ENCODE measurements around the gene PGM2L1. TPM values are rescaled to one million over a fixed set of nuclear protein-coding genes. Genes with fewer than 3 reads are reported as not detected.

The PGM2L1 gene
- total and polyA plus RNA-seq, 4 donors = 0.33 to 8.2 (median 1.2) TPM

- 71% methylated on average over 4 of the region's 4 CpGs for WGBS
- TF ChIP-seq SP1 (IDR thresholded peaks at IDR 0.05) (peak; percentile 21), YY1 (IDR thresholded peaks at IDR 0.05) (no peak)
- TF ChIP-seq, protein P1, sequence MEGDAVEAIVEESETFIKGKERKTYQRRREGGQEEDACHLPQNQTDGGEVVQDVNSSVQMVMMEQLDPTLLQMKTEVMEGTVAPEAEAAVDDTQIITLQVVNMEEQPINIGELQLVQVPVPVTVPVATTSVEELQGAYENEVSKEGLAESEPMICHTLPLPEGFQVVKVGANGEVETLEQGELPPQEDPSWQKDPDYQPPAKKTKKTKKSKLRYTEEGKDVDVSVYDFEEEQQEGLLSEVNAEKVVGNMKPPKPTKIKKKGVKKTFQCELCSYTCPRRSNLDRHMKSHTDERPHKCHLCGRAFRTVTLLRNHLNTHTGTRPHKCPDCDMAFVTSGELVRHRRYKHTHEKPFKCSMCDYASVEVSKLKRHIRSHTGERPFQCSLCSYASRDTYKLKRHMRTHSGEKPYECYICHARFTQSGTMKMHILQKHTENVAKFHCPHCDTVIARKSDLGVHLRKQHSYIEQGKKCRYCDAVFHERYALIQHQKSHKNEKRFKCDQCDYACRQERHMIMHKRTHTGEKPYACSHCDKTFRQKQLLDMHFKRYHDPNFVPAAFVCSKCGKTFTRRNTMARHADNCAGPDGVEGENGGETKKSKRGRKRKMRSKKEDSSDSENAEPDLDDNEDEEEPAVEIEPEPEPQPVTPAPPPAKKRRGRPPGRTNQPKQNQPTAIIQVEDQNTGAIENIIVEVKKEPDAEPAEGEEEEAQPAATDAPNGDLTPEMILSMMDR (IDR thresholded peaks at IDR 0.05; ENCODE audit: low read depth, low read length, missing input control) = no peak
- TF ChIP-seq, protein P2, sequence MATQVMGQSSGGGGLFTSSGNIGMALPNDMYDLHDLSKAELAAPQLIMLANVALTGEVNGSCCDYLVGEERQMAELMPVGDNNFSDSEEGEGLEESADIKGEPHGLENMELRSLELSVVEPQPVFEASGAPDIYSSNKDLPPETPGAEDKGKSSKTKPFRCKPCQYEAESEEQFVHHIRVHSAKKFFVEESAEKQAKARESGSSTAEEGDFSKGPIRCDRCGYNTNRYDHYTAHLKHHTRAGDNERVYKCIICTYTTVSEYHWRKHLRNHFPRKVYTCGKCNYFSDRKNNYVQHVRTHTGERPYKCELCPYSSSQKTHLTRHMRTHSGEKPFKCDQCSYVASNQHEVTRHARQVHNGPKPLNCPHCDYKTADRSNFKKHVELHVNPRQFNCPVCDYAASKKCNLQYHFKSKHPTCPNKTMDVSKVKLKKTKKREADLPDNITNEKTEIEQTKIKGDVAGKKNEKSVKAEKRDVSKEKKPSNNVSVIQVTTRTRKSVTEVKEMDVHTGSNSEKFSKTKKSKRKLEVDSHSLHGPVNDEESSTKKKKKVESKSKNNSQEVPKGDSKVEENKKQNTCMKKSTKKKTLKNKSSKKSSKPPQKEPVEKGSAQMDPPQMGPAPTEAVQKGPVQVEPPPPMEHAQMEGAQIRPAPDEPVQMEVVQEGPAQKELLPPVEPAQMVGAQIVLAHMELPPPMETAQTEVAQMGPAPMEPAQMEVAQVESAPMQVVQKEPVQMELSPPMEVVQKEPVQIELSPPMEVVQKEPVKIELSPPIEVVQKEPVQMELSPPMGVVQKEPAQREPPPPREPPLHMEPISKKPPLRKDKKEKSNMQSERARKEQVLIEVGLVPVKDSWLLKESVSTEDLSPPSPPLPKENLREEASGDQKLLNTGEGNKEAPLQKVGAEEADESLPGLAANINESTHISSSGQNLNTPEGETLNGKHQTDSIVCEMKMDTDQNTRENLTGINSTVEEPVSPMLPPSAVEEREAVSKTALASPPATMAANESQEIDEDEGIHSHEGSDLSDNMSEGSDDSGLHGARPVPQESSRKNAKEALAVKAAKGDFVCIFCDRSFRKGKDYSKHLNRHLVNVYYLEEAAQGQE (IDR thresholded peaks at IDR 0.05) = no peak
- H3K4me3 ChIP-seq (ENCODE audit: low read depth in 1 of 3, low read length in 3 of 3) = no peak overlapping the region
- no peaks in the 10 kb centered on the region for H3K27me3 ChIP-seq (ENCODE audit: control insufficient read depth in 4 of 4, insufficient read depth in 4 of 4, low read length in 3 of 4)
- H3K9ac ChIP-seq (ENCODE audit: low read depth in 1 of 2, low read length in 2 of 2) = no peak overlapping the region
- H3K9me3 ChIP-seq (ENCODE audit: control insufficient read depth in 4 of 4, low read length in 3 of 4) = no peaks in the 10 kb centered on the region
- no peak for DNase-seq (ENCODE audit: low spot score)
- no peak overlapping the region for H3K27ac ChIP-seq (ENCODE audit: low read depth in 1 of 2, low read length in 2 of 2)
- peaks cover 0 to 7% (median 0%) of the 10 kb centered on the region in 4 donors for H3K4me1 ChIP-seq (ENCODE audit: control insufficient read depth in 4 of 4, insufficient read depth in 4 of 4, low read length in 3 of 4)
- no peaks in the 10 kb centered on the region for H3K36me3 ChIP-seq (ENCODE audit: control insufficient read depth in 4 of 4, insufficient read depth in 3 of 4, low read depth in 1 of 4, low read length in 3 of 4)
Observed at GRCh38 chr11:74403607-74404321, 5.5 kb upstream of the PGM2L1 start.

DNA sequence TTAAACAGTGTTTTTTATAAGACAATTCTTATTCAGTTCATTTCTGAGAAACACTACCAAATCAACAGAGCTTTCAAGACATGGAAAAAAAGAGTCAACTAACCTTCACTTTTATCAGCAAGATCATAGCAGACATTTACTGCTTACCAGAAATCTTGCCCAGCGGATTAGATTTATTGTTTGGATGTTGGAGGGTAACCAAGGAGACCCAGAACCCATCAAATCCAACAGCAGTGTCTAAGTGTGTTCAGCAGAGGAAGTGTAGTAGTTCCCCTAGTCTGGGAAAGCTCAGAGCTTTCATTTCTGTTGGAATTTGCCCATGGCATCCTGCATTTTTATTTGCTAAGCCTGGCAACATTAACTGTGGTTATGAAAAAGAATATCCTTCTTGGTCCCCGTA lies 2.4 kb upstream of the PGM2L1 start:
- H3K4me3 ChIP-seq (ENCODE audit: low read depth in 1 of 3, low read length in 3 of 3) = no peak overlapping the region
- H3K27ac ChIP-seq (ENCODE audit: low read depth in 1 of 2, low read length in 2 of 2) = no peak overlapping the region
- 81% methylated on average over 2 of the region's 2 CpGs for WGBS
- no peak for DNase-seq (ENCODE audit: low spot score)
- TF ChIP-seq, protein P3, sequence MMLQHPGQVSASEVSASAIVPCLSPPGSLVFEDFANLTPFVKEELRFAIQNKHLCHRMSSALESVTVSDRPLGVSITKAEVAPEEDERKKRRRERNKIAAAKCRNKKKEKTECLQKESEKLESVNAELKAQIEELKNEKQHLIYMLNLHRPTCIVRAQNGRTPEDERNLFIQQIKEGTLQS (IDR thresholded peaks at IDR 0.05) = no peak
- TF ChIP-seq HNF4A (conservative IDR thresholded peaks at IDR 0.05) (no peak), FOXA2 (IDR thresholded peaks at IDR 0.05) (no peak), JUND (IDR thresholded peaks at IDR 0.05) (no peak), RXRA (IDR thresholded peaks at IDR 0.05) (no peak), EGR1 (IDR thresholded peaks at IDR 0.05; ENCODE audit: low read depth in 2 of 2) (no peak), YY1 (IDR thresholded peaks at IDR 0.05) (no peak), FOXA1 (IDR thresholded peaks at IDR 0.05) (no peak), GABPA (IDR thresholded peaks at IDR 0.05 in 1 of 2, conservative IDR thresholded peaks at IDR 0.05 in 1 of 2) (no peak), TAF1 (conservative IDR thresholded peaks at IDR 0.05) (no peak), NR2F2 (IDR thresholded peaks at IDR 0.05) (no peak), HNF4G (IDR thresholded peaks at IDR 0.05) (no peak)
- TF ChIP-seq, protein P1 (IDR thresholded peaks at IDR 0.05; ENCODE audit: low read depth, low read length, missing input control) = no peak
- TF ChIP-seq, protein P2 (IDR thresholded peaks at IDR 0.05) = no peak
- H3K36me3 ChIP-seq (ENCODE audit: control insufficient read depth in 4 of 4, insufficient read depth in 3 of 4, low read depth in 1 of 4, low read length in 3 of 4) = no peaks in the 10 kb centered on the region
- H3K4me1 ChIP-seq (ENCODE audit: control insufficient read depth in 4 of 4, insufficient read depth in 4 of 4, low read length in 3 of 4) = peaks cover 0 to 18% (median 3%) of the 10 kb centered on the region in 4 donors
- H3K9me3 ChIP-seq (ENCODE audit: control insufficient read depth in 4 of 4, low read length in 3 of 4) = no peaks in the 10 kb centered on the region
- no peaks in the 10 kb centered on the region for H3K27me3 ChIP-seq (ENCODE audit: control insufficient read depth in 4 of 4, insufficient read depth in 4 of 4, low read length in 3 of 4)
- H3K9ac ChIP-seq (ENCODE audit: low read depth in 1 of 2, low read length in 2 of 2) = no peak overlapping the region

All from liver (tissue), 9 donors.